ENCODE results near the gene FHDC1.

DNA sequence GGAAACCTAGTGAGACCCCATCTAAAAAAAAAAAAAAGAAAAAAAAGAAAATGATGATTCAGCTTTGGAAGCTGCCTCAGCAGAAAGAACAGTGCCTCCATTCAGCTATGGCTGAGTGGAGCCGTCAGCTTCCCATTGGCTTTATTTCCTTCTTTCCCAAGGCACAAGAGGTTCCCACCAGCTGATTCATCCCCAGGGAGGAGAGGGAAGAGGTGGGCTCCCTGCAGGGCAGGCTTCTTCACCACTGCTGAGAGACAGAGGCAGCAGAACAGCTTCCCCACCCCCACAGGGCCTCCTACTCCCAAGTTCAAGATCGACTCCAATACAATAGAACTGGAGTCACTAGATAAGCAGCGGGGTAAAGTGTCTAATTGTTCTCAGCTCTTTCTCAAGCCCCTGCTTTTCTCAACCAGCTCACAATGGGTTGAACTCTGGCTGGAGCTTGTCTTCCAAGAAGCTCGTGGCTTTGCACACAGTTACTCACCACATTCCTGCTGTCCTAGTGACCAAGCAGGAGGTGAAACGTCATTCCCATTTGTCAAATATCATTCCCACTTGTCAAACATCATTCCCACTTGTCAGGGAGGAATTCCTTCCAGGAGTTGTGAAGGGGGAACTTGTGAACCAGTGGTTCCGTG lies 47.8 kb downstream of the FHDC1 start:
- TF ChIP-seq, protein P1, sequence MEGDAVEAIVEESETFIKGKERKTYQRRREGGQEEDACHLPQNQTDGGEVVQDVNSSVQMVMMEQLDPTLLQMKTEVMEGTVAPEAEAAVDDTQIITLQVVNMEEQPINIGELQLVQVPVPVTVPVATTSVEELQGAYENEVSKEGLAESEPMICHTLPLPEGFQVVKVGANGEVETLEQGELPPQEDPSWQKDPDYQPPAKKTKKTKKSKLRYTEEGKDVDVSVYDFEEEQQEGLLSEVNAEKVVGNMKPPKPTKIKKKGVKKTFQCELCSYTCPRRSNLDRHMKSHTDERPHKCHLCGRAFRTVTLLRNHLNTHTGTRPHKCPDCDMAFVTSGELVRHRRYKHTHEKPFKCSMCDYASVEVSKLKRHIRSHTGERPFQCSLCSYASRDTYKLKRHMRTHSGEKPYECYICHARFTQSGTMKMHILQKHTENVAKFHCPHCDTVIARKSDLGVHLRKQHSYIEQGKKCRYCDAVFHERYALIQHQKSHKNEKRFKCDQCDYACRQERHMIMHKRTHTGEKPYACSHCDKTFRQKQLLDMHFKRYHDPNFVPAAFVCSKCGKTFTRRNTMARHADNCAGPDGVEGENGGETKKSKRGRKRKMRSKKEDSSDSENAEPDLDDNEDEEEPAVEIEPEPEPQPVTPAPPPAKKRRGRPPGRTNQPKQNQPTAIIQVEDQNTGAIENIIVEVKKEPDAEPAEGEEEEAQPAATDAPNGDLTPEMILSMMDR (IDR thresholded peaks at IDR 0.05; ENCODE audit: low read length): no peak
- no peak for TF ChIP-seq EZH2 (IDR thresholded peaks at IDR 0.05; ENCODE audit: borderline replicate concordance, low read length)

All from OCI-LY1 (cell line).